Glutamatergic neuron (in vitro differentiated cells): ENCODE data around the gene IRX4. TPM values are rescaled to one million over a fixed set of nuclear protein-coding genes. Genes with fewer than 3 reads are reported as not detected.

ENCODE experiments used
- DNase-seq: peaks from one replicate; pipeline ENCODE4 v3.0.0; 2022
- H3K27ac Mint-ChIP-seq: one replicate; pipeline ENCODE4 v1.8.0; 2020; ENCODE audit warnings: mild to moderate bottlenecking, mixed read lengths, inconsistent platforms; ENCODE audit not compliant: unreplicated experiment
- H3K27me3 Mint-ChIP-seq: one replicate; pipeline ENCODE4 v1.8.0; 2020; ENCODE audit warnings: mild to moderate bottlenecking, moderate library complexity, mixed read lengths, inconsistent platforms; ENCODE audit not compliant: unreplicated experiment
- H3K36me3 Mint-ChIP-seq: one replicate; pipeline ENCODE4 v1.8.0; 2020; ENCODE audit warnings: mild to moderate bottlenecking, mixed read lengths, inconsistent platforms; ENCODE audit not compliant: unreplicated experiment
- H3K4me1 Mint-ChIP-seq: one replicate; pipeline ENCODE4 v1.8.0; 2020; ENCODE audit warnings: mild to moderate bottlenecking, low read depth, mixed read lengths, inconsistent platforms; ENCODE audit not compliant: unreplicated experiment
- H3K4me3 Mint-ChIP-seq: one replicate; pipeline ENCODE4 v1.8.0; 2020; ENCODE audit warnings: mild to moderate bottlenecking, mixed read lengths, inconsistent platforms; ENCODE audit not compliant: unreplicated experiment
- H3K9me3 Mint-ChIP-seq: one replicate; pipeline ENCODE4 v1.8.0; 2020; ENCODE audit warnings: mild to moderate bottlenecking, moderate library complexity, mixed read lengths, inconsistent platforms; ENCODE audit not compliant: unreplicated experiment
- CTCF ChIP-seq: fragments of 200-600 bp; sonication (generic); IDR thresholded peaks from one replicate; pipeline ENCODE4 v1.5.0; 2021; ENCODE audit not compliant: partially characterized antibody, unreplicated experiment
- total RNA-seq: library from RNA; stranded (reverse); fragmentation: NEBNext Ultra II Directional; extraction: Animal tissue kit (Norgen Biotek cat#: 25700); gene quantifications from one replicate; pipeline ENCODE4 v1.2.1, GENCODE V29; 2021; ENCODE audit not compliant: unreplicated experiment

Gene IRX4
- total RNA-seq, 1 donor from 2014 or later: 0.20 TPM

DNA sequence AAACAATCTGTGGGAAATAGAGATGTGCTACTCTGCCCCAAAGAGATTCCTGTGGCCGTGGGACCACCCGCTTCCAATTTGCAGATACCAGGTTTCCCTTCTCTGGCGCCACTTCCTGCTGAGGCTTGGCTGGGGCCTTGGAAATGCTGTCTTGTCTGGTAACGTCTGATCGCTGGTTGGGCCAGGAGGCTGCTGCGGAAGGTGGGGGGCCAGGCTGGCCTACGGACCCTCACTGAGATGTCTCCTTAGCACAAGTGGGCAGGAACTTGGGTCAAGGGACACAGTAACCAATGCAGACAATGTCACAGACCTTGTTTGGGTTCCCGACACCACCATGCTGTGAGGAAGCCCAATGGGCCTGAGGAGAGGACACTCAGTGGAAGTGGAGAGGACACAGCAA lies 31.7 kb upstream of the IRX4 start:
- peaks cover 5% of the 10 kb centered on the region for H3K36me3 Mint-ChIP-seq
- no peaks in the 10 kb centered on the region for H3K4me1 Mint-ChIP-seq
- TF ChIP-seq CTCF: no peak
- peaks cover 14% of the 10 kb centered on the region for H3K27me3 Mint-ChIP-seq
- H3K9me3 Mint-ChIP-seq: peaks cover 10% of the 10 kb centered on the region
- H3K4me3 Mint-ChIP-seq: no peak overlapping the region
- H3K27ac Mint-ChIP-seq: no peak overlapping the region
- no peak for DNase-seq

GRCh38 chr5:1913578-1913977 lies 30.9 kb upstream of the IRX4 start:
- H3K4me3 Mint-ChIP-seq: no peak overlapping the region
- no peaks in the 10 kb centered on the region for H3K4me1 Mint-ChIP-seq
- peaks cover 5% of the 10 kb centered on the region for H3K36me3 Mint-ChIP-seq
- H3K9me3 Mint-ChIP-seq: peaks cover 10% of the 10 kb centered on the region
- DNase-seq: no peak
- no peak overlapping the region for H3K27ac Mint-ChIP-seq
- no peak for TF ChIP-seq CTCF
- peaks cover 12% of the 10 kb centered on the region for H3K27me3 Mint-ChIP-seq

GRCh38 chr5:1912951-1913565 lies 30.3 kb upstream of the IRX4 start:
- Mint-ChIP-seq H3K27ac (no peak overlapping the region), H3K4me1 (no peaks in the 10 kb centered on the region), H3K9me3 (peaks cover 11% of the 10 kb centered on the region), H3K27me3 (peaks cover 12% of the 10 kb centered on the region), H3K4me3 (no peak overlapping the region), H3K36me3 (peaks cover 5% of the 10 kb centered on the region)
- no peak for DNase-seq
- no peak for TF ChIP-seq CTCF

GRCh38 chr5:1911773-1912235 lies 29.1 kb upstream of the IRX4 start:
- Mint-ChIP-seq H3K27ac (no peak overlapping the region), H3K9me3 (peaks cover 8% of the 10 kb centered on the region), H3K4me1 (no peaks in the 10 kb centered on the region), H3K36me3 (peaks cover 5% of the 10 kb centered on the region), H3K27me3 (peaks cover 12% of the 10 kb centered on the region), H3K4me3 (no peak overlapping the region)
- DNase-seq: no peak
- TF ChIP-seq CTCF: no peak

DNA sequence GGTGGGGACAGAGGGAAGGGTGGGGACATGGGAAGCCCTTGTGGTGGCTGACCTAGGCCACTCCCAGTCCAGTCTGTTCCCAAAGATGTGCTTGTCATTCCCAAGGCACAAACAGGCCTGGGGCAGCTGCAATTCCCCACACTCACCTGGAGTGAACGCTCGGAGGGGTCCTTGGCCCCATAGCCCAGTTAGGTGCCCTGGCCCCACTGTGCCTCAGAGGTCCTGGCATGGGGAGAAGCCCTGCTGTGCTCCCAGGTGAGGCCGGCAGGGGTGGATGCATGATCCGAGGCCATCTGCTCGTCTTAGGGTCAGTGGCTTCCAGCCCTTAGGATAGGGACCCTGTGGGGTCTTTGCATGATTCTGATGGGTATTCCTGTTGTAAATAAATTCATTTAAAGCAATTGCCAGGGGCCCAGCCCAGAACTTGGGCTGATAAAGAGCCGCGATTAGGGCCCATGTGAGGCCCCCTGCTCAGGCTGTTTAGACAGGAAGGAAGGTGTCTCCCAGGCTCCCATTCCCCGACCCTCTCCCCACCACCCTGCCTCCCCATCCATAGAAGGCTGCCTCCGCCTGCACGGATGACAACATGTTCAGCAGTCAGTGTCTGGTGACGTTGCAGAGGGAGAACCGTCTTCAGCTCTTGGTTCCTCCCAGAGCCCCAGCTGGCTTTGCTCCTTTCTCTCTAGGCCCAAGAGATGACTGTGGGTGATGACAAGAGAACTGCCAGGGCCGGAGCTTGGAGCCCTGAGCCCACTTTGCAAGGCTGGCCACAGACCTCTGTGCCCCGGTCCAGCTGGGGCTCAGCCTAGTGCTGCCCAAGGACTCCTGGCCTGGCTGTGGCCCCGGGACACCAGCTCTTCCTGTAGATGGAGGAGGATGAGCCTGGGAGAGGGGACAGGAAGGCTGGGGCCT lies 28.4 kb upstream of the IRX4 start:
- no peak overlapping the region for H3K4me3 Mint-ChIP-seq
- H3K27ac Mint-ChIP-seq: no peak overlapping the region
- no peak for DNase-seq
- H3K4me1 Mint-ChIP-seq: no peaks in the 10 kb centered on the region
- TF ChIP-seq CTCF: no peak
- H3K36me3 Mint-ChIP-seq: peaks cover 5% of the 10 kb centered on the region
- H3K9me3 Mint-ChIP-seq: peaks cover 8% of the 10 kb centered on the region
- peaks cover 12% of the 10 kb centered on the region for H3K27me3 Mint-ChIP-seq
